ENCODE results near the gene ST7. TPM values are rescaled to one million over a fixed set of nuclear protein-coding genes. Genes with fewer than 3 reads are reported as not detected.
A peak's percentile ranks its signal among the peaks of the same experiment; 100 is the strongest.
"Not testable (repeated sequence)": the region's sequence is repeated elsewhere in the genome, so short reads cannot be mapped to it uniquely, and the experiment has no call there.

Gene ST7
- total and polyA plus RNA-seq, 9 donors = 11.6 to 20.7 (median 15.0) TPM

DNA sequence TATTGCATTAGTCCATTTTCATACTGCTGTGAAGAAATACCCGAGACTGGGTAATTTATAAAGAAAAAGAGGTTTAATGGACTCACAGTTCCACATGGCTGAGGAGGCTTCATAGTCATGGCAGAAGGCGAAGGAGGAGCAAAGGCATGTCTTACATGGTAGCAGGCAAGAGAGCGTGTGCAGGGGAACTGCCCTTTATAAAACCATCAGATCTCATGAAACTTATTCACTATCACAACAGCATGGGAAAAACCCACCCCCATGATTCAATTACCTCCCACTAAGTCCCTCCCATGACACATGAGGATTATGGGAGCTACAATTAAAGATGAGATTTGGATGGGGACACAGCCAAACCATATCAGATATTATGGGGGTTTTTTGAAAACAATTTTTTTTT, 21.7 kb downstream of the ST7 start:
- not testable (repeated sequence) for H3K9me3 ChIP-seq (replicated peaks; ENCODE audit: control insufficient read depth, low read depth, low read length); H3K4me3 ChIP-seq (ENCODE audit: low read length); H3K36me3 ChIP-seq (ENCODE audit: control insufficient read depth, insufficient read depth, low read length); H3K27me3 ChIP-seq (ENCODE audit: control insufficient read depth, insufficient read depth, low read length); H3K27ac ChIP-seq (ENCODE audit: low read length); DNase-seq; H3K4me1 ChIP-seq (ENCODE audit: control insufficient read depth, insufficient read depth, low read length)
- no CpG with 5 or more reads among the region's 3 CpGs for WGBS (ENCODE audit: insufficient coverage)

DNA sequence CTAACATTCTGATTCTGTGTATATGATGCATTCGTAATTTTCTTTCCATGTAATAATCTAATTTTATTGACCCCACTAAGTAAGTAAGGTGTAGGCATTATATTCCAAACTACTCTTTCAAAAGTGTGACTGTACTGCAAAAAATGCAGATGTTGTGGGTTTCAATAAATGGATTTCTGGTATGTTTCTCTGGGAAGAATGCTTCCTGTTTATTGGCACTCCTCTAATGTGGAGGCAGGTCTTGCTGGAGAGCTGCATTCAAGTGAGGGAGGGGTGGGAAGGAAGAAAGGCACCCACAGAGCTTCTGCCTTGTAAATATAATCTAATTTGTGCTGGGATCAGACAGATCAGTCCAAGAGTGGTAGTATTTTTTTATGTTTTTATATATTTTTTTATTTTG, 23.9 kb downstream of the ST7 start:
- Histone ChIP-seq H3K27me3 (ENCODE audit: control insufficient read depth, insufficient read depth, low read length) (no peaks in the 10 kb centered on the region), H3K4me1 (ENCODE audit: control insufficient read depth, insufficient read depth, low read length) (no peaks in the 10 kb centered on the region), H3K27ac (ENCODE audit: low read length) (no peak overlapping the region), H3K4me3 (ENCODE audit: low read length) (no peak overlapping the region), H3K36me3 (ENCODE audit: control insufficient read depth, insufficient read depth, low read length) (no peaks in the 10 kb centered on the region), H3K9me3 (replicated peaks; ENCODE audit: control insufficient read depth, low read depth, low read length) (no peaks in the 10 kb centered on the region)
- no CpG with 5 or more reads among the region's 1 CpG for WGBS (ENCODE audit: insufficient coverage)
- no peak for DNase-seq

DNA sequence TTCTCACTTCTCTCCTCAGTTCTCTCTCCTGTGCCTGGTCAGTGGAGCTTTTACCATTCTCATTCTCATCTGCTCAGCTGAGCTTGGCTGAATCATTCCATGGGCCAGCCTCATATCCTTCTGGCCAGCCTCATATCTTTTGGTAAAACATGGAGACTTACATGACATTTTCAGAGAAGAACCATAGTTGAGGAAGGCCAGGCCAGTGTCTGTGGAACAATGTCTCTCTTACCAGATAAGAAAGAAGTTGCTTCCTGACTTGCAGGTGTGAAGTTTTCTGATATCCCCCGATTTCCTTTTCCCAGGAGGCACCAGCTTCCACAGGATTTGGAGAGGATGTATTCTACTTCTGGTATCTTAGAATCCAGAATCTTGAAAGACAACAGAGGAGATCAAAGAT, 24.7 kb downstream of the ST7 start:
- Histone ChIP-seq H3K36me3 (ENCODE audit: control insufficient read depth, insufficient read depth, low read length) (no peaks in the 10 kb centered on the region), H3K4me3 (ENCODE audit: low read length) (no peak overlapping the region), H3K27me3 (ENCODE audit: control insufficient read depth, insufficient read depth, low read length) (no peaks in the 10 kb centered on the region), H3K27ac (ENCODE audit: low read length) (no peak overlapping the region), H3K4me1 (ENCODE audit: control insufficient read depth, insufficient read depth, low read length) (no peaks in the 10 kb centered on the region), H3K9me3 (replicated peaks; ENCODE audit: control insufficient read depth, low read depth, low read length) (no peaks in the 10 kb centered on the region)
- no CpG with 5 or more reads among the region's 1 CpG for WGBS (ENCODE audit: insufficient coverage)
- no peak for DNase-seq

DNA sequence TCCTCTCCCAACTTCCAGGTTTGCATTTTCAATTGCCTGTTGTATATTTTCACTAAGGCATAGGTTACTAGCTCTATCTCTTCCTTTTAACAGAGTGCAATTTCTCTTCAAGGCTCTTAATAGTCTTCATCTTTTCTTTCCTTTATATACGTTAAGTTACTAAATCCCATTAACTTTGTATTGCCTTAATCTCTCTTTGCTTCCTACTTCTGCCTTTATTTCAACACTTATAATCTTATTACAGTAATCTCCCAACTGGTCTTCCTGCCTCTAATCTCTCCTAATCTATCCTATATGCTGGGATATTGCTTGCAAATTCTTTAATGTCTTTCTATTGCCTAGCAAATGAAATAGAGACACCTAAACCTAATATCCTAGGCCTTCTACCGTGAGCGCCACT, 26.1 kb downstream of the ST7 start:
- H3K4me3 ChIP-seq (ENCODE audit: low read length) = no peak overlapping the region
- no peak overlapping the region for H3K27ac ChIP-seq (ENCODE audit: low read length)
- no peaks in the 10 kb centered on the region for H3K27me3 ChIP-seq (ENCODE audit: control insufficient read depth, insufficient read depth, low read length)
- WGBS (ENCODE audit: insufficient coverage) = 80% methylated on average over 1 of the region's 3 CpGs
- no peaks in the 10 kb centered on the region for H3K36me3 ChIP-seq (ENCODE audit: control insufficient read depth, insufficient read depth, low read length)
- no peaks in the 10 kb centered on the region for H3K4me1 ChIP-seq (ENCODE audit: control insufficient read depth, insufficient read depth, low read length)
- no peak for DNase-seq
- no peaks in the 10 kb centered on the region for H3K9me3 ChIP-seq (replicated peaks; ENCODE audit: control insufficient read depth, low read depth, low read length)

DNA sequence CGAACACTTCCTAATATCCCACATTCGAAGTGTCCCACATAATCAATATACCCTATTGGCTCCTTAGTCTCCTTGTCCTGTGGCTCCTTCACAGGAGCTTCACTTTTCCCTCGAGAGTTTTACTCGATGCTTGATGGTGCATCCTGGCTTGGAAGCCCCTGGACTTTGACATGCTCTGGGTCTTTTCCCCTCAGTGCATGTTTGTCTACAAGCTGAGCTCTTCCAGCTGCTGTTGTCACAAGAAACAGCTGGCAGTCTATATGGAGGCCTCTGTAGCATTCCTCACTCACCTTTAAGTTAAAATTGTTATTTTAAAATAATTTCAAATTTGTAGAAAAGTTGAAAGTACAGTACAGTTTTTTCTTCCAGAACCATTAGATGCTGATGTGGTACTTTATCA, 27.1 kb downstream of the ST7 start:
- Histone ChIP-seq H3K9me3 (replicated peaks; ENCODE audit: control insufficient read depth, low read depth, low read length) (no peaks in the 10 kb centered on the region), H3K27me3 (ENCODE audit: control insufficient read depth, insufficient read depth, low read length) (no peaks in the 10 kb centered on the region), H3K4me3 (ENCODE audit: low read length) (no peak overlapping the region), H3K36me3 (ENCODE audit: control insufficient read depth, insufficient read depth, low read length) (no peaks in the 10 kb centered on the region), H3K4me1 (ENCODE audit: control insufficient read depth, insufficient read depth, low read length) (no peaks in the 10 kb centered on the region), H3K27ac (ENCODE audit: low read length) (no peak overlapping the region)
- no peak for DNase-seq
- 75% methylated on average over 4 of the region's 4 CpGs for WGBS (ENCODE audit: insufficient coverage)

DNA sequence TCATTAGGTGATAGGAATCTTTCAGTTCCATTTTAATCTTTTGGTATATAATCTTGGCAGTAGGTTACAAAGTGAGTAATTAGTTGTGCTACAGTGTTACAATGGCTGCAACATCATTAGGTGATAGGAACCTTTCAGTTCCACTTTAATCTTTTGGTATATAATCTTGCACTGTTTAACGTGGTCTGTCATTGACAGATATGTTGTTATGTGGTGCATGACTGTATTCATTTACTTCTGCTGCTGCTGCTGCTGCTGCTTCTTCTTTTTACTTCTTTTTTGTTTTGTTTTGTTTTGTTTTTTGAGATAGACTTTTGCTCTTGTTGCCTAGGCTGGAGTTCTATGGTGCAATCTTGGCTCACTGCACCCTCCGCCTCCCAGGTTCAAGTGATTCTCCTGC, 28.6 kb downstream of the ST7 start:
- H3K27ac ChIP-seq (ENCODE audit: low read length) = no peak overlapping the region
- no peaks in the 10 kb centered on the region for H3K9me3 ChIP-seq (replicated peaks; ENCODE audit: control insufficient read depth, low read depth, low read length)
- no peak overlapping the region for H3K4me3 ChIP-seq (ENCODE audit: low read length)
- H3K4me1 ChIP-seq (ENCODE audit: control insufficient read depth, insufficient read depth, low read length) = no peaks in the 10 kb centered on the region
- WGBS (ENCODE audit: insufficient coverage) = 100% methylated on average over 1 of the region's 2 CpGs
- no peaks in the 10 kb centered on the region for H3K36me3 ChIP-seq (ENCODE audit: control insufficient read depth, insufficient read depth, low read length)
- no peaks in the 10 kb centered on the region for H3K27me3 ChIP-seq (ENCODE audit: control insufficient read depth, insufficient read depth, low read length)
- no peak for DNase-seq

DNA sequence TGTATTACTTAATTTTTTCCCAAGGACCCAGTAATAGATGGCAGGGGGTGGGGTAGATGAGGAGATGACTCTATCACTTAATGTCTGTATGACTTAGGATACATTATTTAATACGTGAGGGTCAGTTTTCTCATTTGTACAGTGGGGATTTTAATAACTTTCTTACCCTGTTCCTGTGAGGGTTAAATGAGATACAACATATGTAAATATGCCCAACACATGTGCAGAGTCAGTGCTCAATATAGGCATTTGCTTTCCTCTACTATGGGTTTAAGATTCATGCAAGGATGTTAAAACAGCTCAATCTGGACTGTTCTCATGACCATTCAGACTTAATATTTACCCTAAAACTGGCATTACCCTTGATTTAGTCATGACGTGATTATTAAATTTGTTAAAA, 31.2 kb downstream of the ST7 start:
- H3K36me3 ChIP-seq (ENCODE audit: control insufficient read depth, insufficient read depth, low read length) = no peaks in the 10 kb centered on the region
- H3K9me3 ChIP-seq (replicated peaks; ENCODE audit: control insufficient read depth, low read depth, low read length) = no peaks in the 10 kb centered on the region
- no peaks in the 10 kb centered on the region for H3K27me3 ChIP-seq (ENCODE audit: control insufficient read depth, insufficient read depth, low read length)
- no peak overlapping the region for H3K27ac ChIP-seq (ENCODE audit: low read length)
- no CpG with 5 or more reads among the region's 2 CpGs for WGBS (ENCODE audit: insufficient coverage)
- DNase-seq = no peak
- H3K4me1 ChIP-seq (ENCODE audit: control insufficient read depth, insufficient read depth, low read length) = no peaks in the 10 kb centered on the region
- no peak overlapping the region for H3K4me3 ChIP-seq (ENCODE audit: low read length)

DNA sequence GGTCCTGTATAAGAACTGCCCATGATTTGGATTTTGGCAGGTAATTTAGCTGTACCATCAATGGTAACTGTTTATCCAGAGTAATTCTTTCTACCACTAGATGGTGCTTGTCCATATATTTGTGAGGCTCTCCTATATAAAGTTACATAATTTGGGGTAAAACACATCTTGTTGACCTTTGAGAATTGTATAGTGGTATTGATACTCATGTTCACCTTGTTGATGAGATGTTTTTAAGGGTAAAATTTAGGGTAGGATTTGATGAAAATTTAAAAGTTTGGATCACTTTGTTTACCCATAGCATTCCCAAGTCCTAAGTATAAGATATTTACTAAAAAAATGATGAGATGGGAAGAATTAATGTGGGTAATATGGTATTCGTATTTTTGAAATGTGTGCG, 31.6 kb downstream of the ST7 start:
- Histone ChIP-seq H3K27ac (ENCODE audit: low read length) (no peak overlapping the region), H3K4me1 (ENCODE audit: control insufficient read depth, insufficient read depth, low read length) (no peaks in the 10 kb centered on the region), H3K27me3 (ENCODE audit: control insufficient read depth, insufficient read depth, low read length) (no peaks in the 10 kb centered on the region), H3K9me3 (replicated peaks; ENCODE audit: control insufficient read depth, low read depth, low read length) (no peaks in the 10 kb centered on the region), H3K4me3 (ENCODE audit: low read length) (no peak overlapping the region), H3K36me3 (ENCODE audit: control insufficient read depth, insufficient read depth, low read length) (no peaks in the 10 kb centered on the region)
- no CpG with 5 or more reads among the region's 2 CpGs for WGBS (ENCODE audit: insufficient coverage)
- peak; percentile 53 for DNase-seq

DNA sequence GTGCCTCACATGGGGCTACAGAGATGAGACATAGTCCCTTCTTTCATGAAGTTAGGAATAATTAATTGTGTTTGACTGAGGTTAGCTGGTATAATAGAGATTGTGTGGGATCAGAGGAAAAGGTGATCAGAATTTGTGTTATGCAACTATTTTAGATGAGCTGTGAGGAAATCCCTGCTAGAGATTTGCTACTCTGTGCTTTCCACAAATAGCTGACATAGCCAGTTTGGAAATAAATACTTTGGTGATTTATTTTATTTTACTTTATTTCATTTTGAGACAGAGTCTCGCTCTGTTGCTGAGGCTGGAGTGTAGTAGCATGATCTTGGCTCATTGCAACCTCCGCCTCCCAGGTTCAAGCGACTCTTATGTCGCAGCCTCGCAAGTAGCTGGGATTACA, 32.3 kb downstream of the ST7 start:
- no peaks in the 10 kb centered on the region for H3K27me3 ChIP-seq (ENCODE audit: control insufficient read depth, insufficient read depth, low read length)
- H3K27ac ChIP-seq (ENCODE audit: low read length) = no peak overlapping the region
- H3K4me3 ChIP-seq (ENCODE audit: low read length) = no peak overlapping the region
- WGBS (ENCODE audit: insufficient coverage) = no CpG with 5 or more reads among the region's 5 CpGs
- H3K4me1 ChIP-seq (ENCODE audit: control insufficient read depth, insufficient read depth, low read length) = no peaks in the 10 kb centered on the region
- no peaks in the 10 kb centered on the region for H3K9me3 ChIP-seq (replicated peaks; ENCODE audit: control insufficient read depth, low read depth, low read length)
- no peak for DNase-seq
- no peaks in the 10 kb centered on the region for H3K36me3 ChIP-seq (ENCODE audit: control insufficient read depth, insufficient read depth, low read length)

DNA sequence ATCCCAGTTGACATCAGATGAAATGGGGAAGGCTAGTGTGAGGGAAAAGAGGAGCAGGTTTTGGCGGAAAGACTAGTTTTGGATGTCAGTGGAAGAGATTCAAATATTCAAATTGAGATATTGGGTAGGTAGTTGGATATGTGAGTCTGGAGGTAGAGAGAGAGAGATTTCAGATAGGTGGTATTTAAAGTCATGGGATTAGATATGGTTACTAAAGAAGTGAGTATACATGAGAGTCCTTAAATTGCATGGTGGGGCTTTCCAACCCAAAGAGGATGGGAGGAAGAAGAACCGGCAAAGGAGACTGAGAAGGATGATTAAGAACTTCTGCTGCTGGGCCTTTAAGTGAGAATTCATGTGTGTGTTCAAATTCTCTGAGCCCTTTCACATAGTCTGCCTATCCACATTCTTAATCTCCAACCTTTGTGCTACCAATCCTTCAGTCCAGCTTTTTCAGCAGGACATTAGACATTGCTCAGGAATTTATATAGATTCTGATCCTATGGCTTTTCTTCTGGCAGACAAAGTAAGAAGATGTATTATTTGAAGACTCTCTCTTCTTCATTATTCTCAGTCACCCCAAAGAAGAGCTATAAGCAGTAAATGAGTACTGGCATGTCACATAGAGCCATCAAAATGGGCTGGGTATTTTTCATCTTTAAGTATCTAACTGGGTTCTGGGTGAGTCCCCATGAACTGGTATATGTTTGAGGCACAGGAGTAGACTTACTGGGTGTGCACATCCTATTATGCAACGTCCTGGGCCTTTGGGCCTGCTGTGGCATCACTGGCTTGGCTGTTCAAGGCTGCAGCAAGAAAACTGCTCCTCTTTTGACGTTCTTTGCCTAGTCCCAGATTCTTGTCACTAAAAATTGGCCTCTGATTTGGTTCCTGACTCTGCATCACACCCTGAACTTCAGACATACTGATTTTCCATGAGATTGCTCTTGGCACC, 33.6 kb downstream of the ST7 start:
- no peaks in the 10 kb centered on the region for H3K27me3 ChIP-seq (ENCODE audit: control insufficient read depth, insufficient read depth, low read length)
- no peaks in the 10 kb centered on the region for H3K9me3 ChIP-seq (replicated peaks; ENCODE audit: control insufficient read depth, low read depth, low read length)
- H3K4me3 ChIP-seq (ENCODE audit: low read length) = no peak overlapping the region
- no peaks in the 10 kb centered on the region for H3K4me1 ChIP-seq (ENCODE audit: control insufficient read depth, insufficient read depth, low read length)
- DNase-seq = no peak
- H3K27ac ChIP-seq (ENCODE audit: low read length) = no peak overlapping the region
- 80% methylated on average over 3 of the region's 4 CpGs for WGBS (ENCODE audit: insufficient coverage)
- no peaks in the 10 kb centered on the region for H3K36me3 ChIP-seq (ENCODE audit: control insufficient read depth, insufficient read depth, low read length)
